GM23248 (cell line): ENCODE results near the gene TSHZ2.

Experiments used
- EZH2 ChIP-seq: fragments of 200-600 bp; sonication (generic); IDR thresholded peaks from 2 replicates; pipeline ENCODE4 v1.6.1; 2018; ENCODE audit warnings: antibody characterized with exemption, mild to moderate bottlenecking; ENCODE audit not compliant: insufficient read depth, poor library complexity, severe bottlenecking
- EZH2phosphoT487 ChIP-seq: fragments of 200-600 bp; sonication (generic); IDR thresholded peaks from 2 replicates; pipeline ENCODE4 v1.6.1; 2018; ENCODE audit warnings: antibody characterized with exemption, moderate library complexity, mild to moderate bottlenecking, low read depth; ENCODE audit not compliant: insufficient read depth

DNA sequence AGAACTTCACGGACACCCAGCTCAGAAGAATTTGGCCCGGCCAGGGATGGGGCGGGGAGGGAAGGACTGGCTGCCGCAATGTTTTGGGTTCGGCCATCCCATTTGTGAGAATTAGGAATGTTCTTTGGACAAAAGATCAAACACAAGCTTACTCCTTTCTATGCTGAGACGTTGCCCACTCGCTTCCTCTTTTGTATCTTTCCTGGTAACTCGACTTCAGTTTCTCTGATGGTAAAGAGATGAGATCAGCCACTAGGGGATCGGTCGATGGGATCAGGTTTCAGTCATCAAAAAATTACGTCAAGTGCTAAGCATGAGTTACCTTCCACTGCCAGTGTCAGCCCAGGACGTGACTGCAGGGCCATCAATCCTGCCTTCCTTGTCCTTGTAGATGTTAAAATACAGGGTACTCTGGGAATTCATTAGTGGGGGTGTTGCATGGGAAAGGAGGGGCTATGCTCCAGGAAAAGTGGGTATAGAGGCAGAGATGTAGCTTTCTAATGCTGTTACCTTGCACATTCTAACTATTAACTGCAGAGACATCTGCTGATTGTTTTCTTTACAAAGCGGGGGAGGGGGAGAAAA, 190.2 kb downstream of the TSHZ2 start:
- TF ChIP-seq EZH2 (no peak), EZH2phosphoT487 (no peak)
